BLaER1 (cell line): ENCODE results near the gene GAN.

Source experiments
- H3K27ac ChIP-seq: shearing (Covaris generic); formaldehyde crosslinking; 2 replicates; pipeline ENCODE4 v1.8.1; 2022
- H3K27me3 ChIP-seq: shearing (Covaris generic); formaldehyde crosslinking; 2 replicates; pipeline ENCODE4 v1.8.1; 2022
- H3K36me3 ChIP-seq: shearing (Covaris generic); formaldehyde crosslinking; 2 replicates; pipeline ENCODE4 v1.8.1; 2022
- H3K4me1 ChIP-seq: shearing (Covaris generic); formaldehyde crosslinking; 2 replicates; pipeline ENCODE4 v1.8.1; 2022
- H3K4me2 ChIP-seq: shearing (Covaris generic); formaldehyde crosslinking; 2 replicates; pipeline ENCODE4 v1.8.1; 2022
- H3K4me3 ChIP-seq: shearing (Covaris generic); formaldehyde crosslinking; 2 replicates; pipeline ENCODE4 v1.8.1; 2022
- H3K9ac ChIP-seq: shearing (Covaris generic); formaldehyde crosslinking; 2 replicates; pipeline ENCODE4 v1.8.1; 2022
- H3K9me3 ChIP-seq: shearing (Covaris generic); formaldehyde crosslinking; 2 replicates; pipeline ENCODE4 v1.8.1; 2022
- H4K20me1 ChIP-seq: shearing (Covaris generic); formaldehyde crosslinking; 2 replicates; pipeline ENCODE4 v1.8.1; 2022
- Cebpa-rat ChIP-seq: shearing (Covaris generic); IDR thresholded peaks from 2 replicates; pipeline ENCODE4 v1.8.1; 2022

GAN gene

DNA sequence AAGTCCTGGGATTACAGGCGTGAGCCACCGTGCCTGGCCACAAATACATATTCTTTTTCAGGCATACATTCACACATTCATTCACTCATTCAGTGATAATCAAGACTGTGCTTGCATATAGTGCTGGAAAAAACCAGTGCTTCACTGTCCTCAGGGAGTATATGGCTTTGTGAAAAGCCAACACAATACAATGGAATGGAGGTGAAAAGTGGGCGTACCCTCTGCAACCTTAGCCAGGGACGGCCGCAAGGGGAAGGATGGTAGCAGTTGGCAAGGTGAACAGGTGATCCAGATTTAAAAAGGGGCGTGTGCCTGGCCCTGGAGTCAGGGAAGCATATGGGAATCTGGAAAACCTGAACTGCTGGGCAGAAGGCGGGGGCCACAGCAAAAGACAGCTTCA lies 18.1 kb upstream of the GAN start:
- Histone ChIP-seq H3K27me3 (no peaks in the 10 kb centered on the region), H3K9me3 (no peaks in the 10 kb centered on the region), H3K4me3 (no peak overlapping the region), H3K27ac (no peak overlapping the region), H4K20me1 (no peaks in the 10 kb centered on the region), H3K9ac (no peak overlapping the region), H3K4me2 (no peak overlapping the region), H3K36me3 (no peaks in the 10 kb centered on the region; the same call in 1 of the 2 replicates), H3K4me1 (peaks cover 10% of the 10 kb centered on the region)
- TF ChIP-seq Cebpa-rat = no peak

DNA sequence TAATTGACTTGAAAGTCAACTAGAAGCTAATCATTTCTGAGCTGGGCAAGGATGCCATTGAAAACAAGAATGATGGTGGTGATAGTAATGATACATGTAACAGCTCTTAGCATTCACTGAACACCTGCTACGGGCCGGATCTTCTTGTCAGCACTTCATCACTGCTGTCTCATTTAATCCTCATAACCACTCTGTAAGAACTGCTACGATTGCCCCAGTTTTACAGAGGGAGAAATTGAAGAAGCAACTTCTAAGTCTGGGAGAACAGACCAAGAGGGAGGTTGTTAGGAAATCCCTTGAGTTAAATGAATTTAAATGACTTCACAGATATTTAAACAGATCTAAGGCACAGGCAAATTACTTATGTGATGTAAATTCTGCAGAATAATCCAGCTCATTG lies 7.0 kb upstream of the GAN start:
- no peak for TF ChIP-seq Cebpa-rat
- Histone ChIP-seq H3K9ac (no peak overlapping the region), H3K4me1 (peaks cover 2% of the 10 kb centered on the region; the same call in 1 of the 2 replicates), H3K4me2 (no peak overlapping the region), H4K20me1 (peaks cover 42% of the 10 kb centered on the region), H3K27ac (no peak overlapping the region), H3K4me3 (no peak overlapping the region), H3K36me3 (0 out of 2 replicates have a peak, but pooled peaks cover 9% of the 10 kb centered on the region), H3K27me3 (no peaks in the 10 kb centered on the region), H3K9me3 (no peaks in the 10 kb centered on the region)

DNA sequence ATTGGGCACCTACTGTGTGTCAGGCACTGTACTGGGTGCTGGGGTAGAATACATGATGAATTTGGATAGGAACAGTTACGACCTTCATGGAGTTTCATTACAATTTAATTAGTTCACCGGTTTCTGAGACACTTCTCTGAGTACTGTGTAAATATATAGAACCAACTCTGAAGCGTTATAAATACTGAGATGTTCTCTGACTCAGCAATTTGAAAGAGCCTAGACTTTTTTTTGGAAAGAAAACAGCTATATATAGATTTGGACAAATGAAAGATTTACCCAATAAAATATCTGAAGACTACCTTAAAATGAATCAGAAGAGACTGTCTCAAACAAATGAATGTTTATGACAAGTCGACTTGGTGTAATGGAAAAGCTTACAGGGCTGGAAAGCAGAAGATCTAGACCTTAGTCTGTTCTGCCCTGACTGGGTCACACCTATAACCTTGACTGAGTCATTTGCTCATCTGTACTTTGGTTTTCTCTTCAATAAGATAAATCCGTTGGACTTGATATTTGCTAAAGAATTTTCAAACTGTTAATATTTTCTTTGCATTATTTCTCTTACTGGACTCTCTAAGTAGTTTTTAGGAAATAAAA lies 4.6 kb upstream of the GAN start:
- Histone ChIP-seq H3K4me3 (no peak overlapping the region), H3K4me1 (peaks cover 16% of the 10 kb centered on the region), H3K9ac (no peak overlapping the region), H4K20me1 (peaks cover 42% of the 10 kb centered on the region), H3K9me3 (no peaks in the 10 kb centered on the region), H3K4me2 (no peak overlapping the region), H3K27ac (no peak overlapping the region), H3K27me3 (no peaks in the 10 kb centered on the region), H3K36me3 (0 out of 2 replicates have a peak, but pooled peaks cover 9% of the 10 kb centered on the region)
- no peak for TF ChIP-seq Cebpa-rat

DNA sequence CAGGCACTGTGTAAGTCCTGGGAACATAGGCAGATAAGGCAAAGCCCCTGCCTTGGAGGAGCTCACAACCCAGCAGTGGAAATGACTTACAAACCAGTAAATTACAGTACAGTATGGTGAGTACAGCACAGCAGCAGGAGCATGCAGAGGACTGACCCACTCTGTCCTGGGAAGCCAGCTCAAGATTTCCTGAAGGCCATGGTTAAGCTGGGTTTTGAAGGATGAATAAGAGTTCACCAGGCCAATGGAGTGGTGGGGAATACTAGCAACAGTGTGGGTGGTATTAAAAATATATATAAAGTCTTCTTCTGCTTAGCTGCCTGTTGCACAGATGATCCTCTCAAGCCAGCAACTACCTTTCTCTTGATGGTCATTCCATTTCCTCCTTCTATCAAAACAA lies 3.0 kb upstream of the GAN start:
- no peaks in the 10 kb centered on the region for H3K9me3 ChIP-seq
- no peaks in the 10 kb centered on the region for H3K27me3 ChIP-seq
- H3K4me2 ChIP-seq = no peak overlapping the region
- no peak for TF ChIP-seq Cebpa-rat
- H3K4me3 ChIP-seq = no peak overlapping the region
- H3K9ac ChIP-seq = no peak overlapping the region
- peaks cover 26% of the 10 kb centered on the region for H3K4me1 ChIP-seq
- no peak overlapping the region for H3K27ac ChIP-seq
- H3K36me3 ChIP-seq = 0 out of 2 replicates have a peak, but pooled peaks cover 3% of the 10 kb centered on the region
- peaks cover 56% of the 10 kb centered on the region for H4K20me1 ChIP-seq

DNA sequence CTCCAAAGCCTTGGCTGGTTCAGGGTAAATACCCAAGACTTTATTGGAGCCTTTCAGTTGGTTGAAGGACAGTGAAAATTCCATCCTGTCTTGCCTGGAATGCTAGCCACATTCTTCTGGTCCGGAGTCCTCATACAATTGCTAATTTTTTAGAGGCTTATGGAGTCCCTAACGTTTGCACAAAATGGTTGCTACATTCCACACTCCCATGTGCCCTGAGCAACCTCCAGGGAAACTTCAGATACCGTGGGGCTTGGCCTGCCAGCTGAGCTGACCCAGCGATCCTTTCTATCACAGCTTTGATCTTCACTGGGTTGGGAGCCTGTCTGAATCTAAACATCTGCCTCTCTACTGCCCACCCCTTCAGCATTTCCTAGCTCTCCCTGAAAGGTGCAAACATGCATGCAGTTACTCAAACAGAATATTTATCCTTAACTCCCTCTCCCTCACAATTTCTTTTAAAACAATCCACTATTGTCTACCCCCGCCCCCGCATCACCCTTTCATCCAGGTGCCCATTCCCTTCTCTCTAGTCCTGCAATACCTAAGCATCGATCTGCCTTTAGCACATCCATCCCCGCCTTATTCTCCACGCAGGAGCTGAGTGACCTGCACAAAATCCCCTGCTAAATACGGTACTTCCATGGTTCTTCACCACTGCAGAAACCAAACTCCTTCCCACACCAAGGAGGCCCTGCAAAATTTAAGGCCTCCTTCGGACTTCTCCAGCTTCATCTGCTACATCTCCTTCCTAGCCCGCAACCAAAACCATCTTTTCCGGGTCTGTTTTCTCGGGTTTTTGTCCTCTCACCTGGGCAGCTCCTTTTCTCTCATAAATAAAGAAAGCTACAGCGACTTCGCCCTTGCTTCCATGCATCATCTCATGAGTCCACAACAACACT lies 810 bp upstream of the GAN start:
- Histone ChIP-seq H3K36me3 (0 out of 2 replicates have a peak, but pooled peaks cover 3% of the 10 kb centered on the region), H3K27ac (peak overlapping the region; percentile 82)

DNA sequence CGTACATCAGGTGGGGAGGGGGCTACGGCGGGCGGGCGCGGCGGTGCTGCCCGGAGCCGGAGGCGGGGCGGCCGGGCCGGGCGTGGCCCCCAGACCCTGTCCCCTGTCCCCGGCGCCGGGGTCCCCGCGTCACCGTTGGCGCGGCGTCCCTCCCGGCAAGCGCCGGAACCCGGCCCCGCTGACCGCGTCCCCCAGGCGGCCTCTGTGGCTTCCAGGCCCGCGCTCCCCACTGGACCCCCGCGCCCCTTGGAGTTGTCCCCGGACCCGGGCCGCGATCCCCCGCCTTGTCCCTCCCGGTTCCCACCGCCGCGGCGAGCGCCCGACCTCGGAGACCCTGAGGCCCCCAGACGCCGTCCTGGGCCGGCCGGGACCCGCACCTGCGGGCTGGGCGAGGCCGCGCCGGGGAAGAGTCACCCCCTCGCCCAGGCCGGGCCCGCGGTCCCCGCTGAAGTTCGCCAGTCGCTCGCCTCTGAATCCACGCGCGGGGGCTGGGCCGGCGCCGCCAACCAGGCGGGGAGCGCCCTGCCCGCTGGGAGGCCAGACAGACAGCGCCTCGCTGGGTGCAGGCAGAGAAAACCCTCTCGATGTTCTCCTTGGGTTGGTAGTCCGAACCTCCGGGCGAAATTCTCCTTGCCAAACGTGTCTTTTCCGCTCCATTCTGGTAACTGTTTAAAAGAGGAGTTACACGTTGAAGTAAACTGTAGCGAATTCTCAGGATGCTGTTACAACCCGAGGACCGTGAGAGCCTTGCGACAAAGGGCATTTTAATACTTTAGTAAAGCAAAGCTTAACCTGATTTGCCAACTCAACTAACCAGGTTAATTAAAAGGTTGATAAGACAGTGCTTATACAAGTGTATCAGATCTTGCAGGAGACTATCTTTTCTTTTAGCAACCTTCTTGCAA lies 761 bp downstream of the GAN start:
- Histone ChIP-seq H3K4me2 (peak overlapping the region; percentile 97), H4K20me1 (peaks cover 66% of the 10 kb centered on the region), H3K27ac (peak overlapping the region; percentile 82), H3K27me3 (no peaks in the 10 kb centered on the region), H3K4me3 (peak overlapping the region; percentile 97), H3K36me3 (0 out of 2 replicates have a peak, but pooled peaks cover 3% of the 10 kb centered on the region), H3K9ac (peak overlapping the region; percentile 86), H3K9me3 (no peaks in the 10 kb centered on the region), H3K4me1 (peaks cover 30% of the 10 kb centered on the region)
- no peak for TF ChIP-seq Cebpa-rat

More for the DNA sequence above, 810 bp upstream of the GAN start:
- TF ChIP-seq Cebpa-rat = no peak
- Histone ChIP-seq H3K9me3 (no peaks in the 10 kb centered on the region), H4K20me1 (peaks cover 65% of the 10 kb centered on the region), H3K4me2 (peak overlapping the region; percentile 93), H3K4me1 (peaks cover 30% of the 10 kb centered on the region), H3K27me3 (no peaks in the 10 kb centered on the region), H3K4me3 (peak overlapping the region; percentile 97), H3K9ac (peak overlapping the region; percentile 86)

DNA sequence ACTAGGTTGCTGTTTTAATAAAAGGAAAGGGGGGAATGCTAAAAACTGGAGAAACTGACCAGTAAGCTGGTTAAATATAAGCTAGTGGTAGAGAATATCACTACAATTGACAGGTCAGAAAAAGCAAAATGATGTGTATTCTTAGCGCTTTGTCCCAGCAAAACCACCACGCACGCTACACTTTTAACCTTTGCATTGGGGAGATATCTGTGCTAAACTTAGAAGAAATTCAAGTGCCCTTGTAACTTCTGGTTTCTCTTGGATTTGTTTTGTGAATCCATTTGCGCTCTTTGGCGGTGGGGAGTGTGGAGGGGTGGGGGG lies 1.4 kb downstream of the GAN start:
- TF ChIP-seq Cebpa-rat = no peak
- Histone ChIP-seq H3K9me3 (no peaks in the 10 kb centered on the region), H3K36me3 (0 out of 2 replicates have a peak, but pooled peaks cover 3% of the 10 kb centered on the region), H3K27ac (no peak overlapping the region), H4K20me1 (peaks cover 66% of the 10 kb centered on the region), H3K4me1 (peaks cover 30% of the 10 kb centered on the region), H3K9ac (peak overlapping the region; percentile 86), H3K27me3 (no peaks in the 10 kb centered on the region), H3K4me2 (peak overlapping the region; percentile 97), H3K4me3 (peak overlapping the region; percentile 97)

DNA sequence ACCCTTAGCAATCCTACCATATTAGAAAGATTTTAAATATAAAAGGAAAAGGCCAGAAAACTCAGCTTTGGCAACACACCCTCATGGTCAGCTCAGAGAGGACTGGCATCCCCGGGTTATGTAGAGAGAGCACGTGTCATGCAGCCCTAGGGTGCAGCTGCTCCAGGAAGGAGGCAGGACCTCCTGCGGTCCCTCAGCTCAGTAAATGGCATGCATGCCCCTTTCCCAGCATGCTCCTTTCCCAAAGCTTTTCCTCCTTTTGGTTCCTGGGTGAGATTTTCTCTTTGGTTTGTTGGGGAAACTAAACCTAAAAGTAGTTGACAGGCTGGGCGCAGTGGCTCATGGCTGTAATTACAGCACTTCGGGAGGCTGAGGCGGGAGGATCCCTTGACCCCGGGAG lies 3.9 kb downstream of the GAN start:
- H3K27ac ChIP-seq = no peak overlapping the region
- H4K20me1 ChIP-seq = peaks cover 82% of the 10 kb centered on the region
- H3K36me3 ChIP-seq = peaks cover 10% of the 10 kb centered on the region; the same call in 1 of the 2 replicates
- no peak for TF ChIP-seq Cebpa-rat
- no peak overlapping the region for H3K9ac ChIP-seq
- H3K4me3 ChIP-seq = no peak overlapping the region
- no peaks in the 10 kb centered on the region for H3K27me3 ChIP-seq
- peaks cover 19% of the 10 kb centered on the region for H3K4me1 ChIP-seq
- H3K4me2 ChIP-seq = no peak overlapping the region
- no peaks in the 10 kb centered on the region for H3K9me3 ChIP-seq

DNA sequence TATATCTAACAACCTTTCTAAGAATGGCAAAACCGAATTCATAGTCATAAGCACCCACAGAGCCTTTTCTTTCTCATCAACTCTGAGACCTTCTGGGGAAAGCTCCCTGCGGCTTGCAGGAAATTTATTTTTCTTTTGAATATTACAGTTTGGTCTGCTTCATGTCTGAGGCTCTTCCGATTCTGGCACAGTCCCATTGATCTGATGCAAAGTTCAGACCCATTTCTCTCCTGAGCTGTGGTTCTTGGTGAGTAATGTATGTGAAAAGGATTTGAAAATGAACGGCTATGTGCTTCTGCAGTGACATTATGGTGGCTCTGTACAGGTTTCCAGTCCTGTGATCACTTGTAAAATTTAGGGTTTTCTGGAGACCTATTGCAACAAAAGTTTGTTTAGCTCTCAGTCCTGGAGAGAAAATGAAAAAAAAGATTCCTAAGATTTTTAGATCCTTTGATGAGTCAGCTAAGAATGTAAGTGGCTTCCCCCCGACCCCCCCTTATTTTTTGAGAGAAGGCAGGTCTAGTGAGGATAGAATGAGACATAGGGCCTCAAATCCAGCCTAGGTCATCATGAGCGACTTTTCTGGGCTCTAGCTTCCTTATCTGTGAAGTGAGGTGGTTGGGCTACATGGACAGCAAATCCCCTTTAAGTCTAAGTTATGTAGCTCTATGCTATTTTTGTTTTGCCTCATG lies 4.6 kb downstream of the GAN start:
- Histone ChIP-seq H3K9me3 (no peaks in the 10 kb centered on the region), H3K27ac (no peak overlapping the region), H3K4me3 (no peak overlapping the region), H4K20me1 (peaks cover 89% of the 10 kb centered on the region), H3K27me3 (no peaks in the 10 kb centered on the region), H3K4me2 (no peak overlapping the region), H3K9ac (no peak overlapping the region), H3K4me1 (peaks cover 14% of the 10 kb centered on the region), H3K36me3 (peaks cover 15% of the 10 kb centered on the region; the same call in 1 of the 2 replicates)
- no peak for TF ChIP-seq Cebpa-rat
